Smooth muscle cell (in vitro differentiated cells): Measurements from ENCODE around the gene TENT5A. TPM values are rescaled to one million over a fixed set of nuclear protein-coding genes. Genes with fewer than 3 reads are reported as not detected.

Source experiments
- DNase-seq: peaks from one replicate; lab custom pipeline; 2025; ENCODE audit not compliant: unreplicated experiment; lab: John Stamatoyannopoulos, UW
- H2AFZ ChIP-seq: fragments of 200-600 bp; sonication (generic); 2 replicates; pipeline ENCODE4 v1.6.0; 2016; ENCODE audit warnings: antibody characterized with exemption, low read depth, mild to moderate bottlenecking
- H3F3A ChIP-seq: fragments of 200-600 bp; sonication (generic); 2 replicates; pipeline ENCODE4 v1.6.0; 2017; ENCODE audit warnings: antibody characterized with exemption, low read depth
- H3K27ac ChIP-seq: fragments of 200-600 bp; sonication (generic); 2 replicates; pipeline ENCODE4 v1.5.1; 2016; ENCODE audit warnings: low read depth, mild to moderate bottlenecking
- H3K27me3 ChIP-seq: fragments of 200-600 bp; sonication (generic); 2 replicates; pipeline ENCODE4 v1.6.1; 2016; ENCODE audit warnings: low read depth, mild to moderate bottlenecking
- H3K36me3 ChIP-seq: fragments of 200-600 bp; sonication (generic); 2 replicates; pipeline ENCODE4 v1.5.1; 2016; ENCODE audit warnings: low read depth
- H3K4me1 ChIP-seq: fragments of 200-600 bp; sonication (generic); 2 replicates; pipeline ENCODE4 v1.5.1; 2016; ENCODE audit warnings: low read depth
- H3K4me2 ChIP-seq: fragments of 200-600 bp; sonication (generic); 2 replicates; pipeline ENCODE4 v1.6.0; 2016; ENCODE audit warnings: mild to moderate bottlenecking
- H3K4me3 ChIP-seq: fragments of 200-600 bp; sonication (generic); 2 replicates; pipeline ENCODE4 v1.5.1; 2016; ENCODE audit warnings: mild to moderate bottlenecking
- H3K79me2 ChIP-seq: fragments of 200-600 bp; sonication (generic); 2 replicates; pipeline ENCODE4 v1.6.0; 2016; ENCODE audit warnings: low read depth, mild to moderate bottlenecking
- H3K9ac ChIP-seq: fragments of 200-600 bp; sonication (generic); 2 replicates; pipeline ENCODE4 v1.6.0; 2016; ENCODE audit warnings: low read depth
- H3K9me3 ChIP-seq: fragments of 200-600 bp; sonication (generic); replicated peaks from 2 replicates; pipeline ENCODE4 v1.5.1; 2016; ENCODE audit warnings: low read depth
- H4K20me1 ChIP-seq: fragments of 200-600 bp; sonication (generic); 2 replicates; pipeline ENCODE4 v1.6.0; 2016; ENCODE audit warnings: low read depth
- CTCF ChIP-seq: fragments of 200-600 bp; sonication (generic); IDR thresholded peaks from 2 replicates; pipeline ENCODE4 v1.5.1; 2017; ENCODE audit warnings: borderline replicate concordance, mild to moderate bottlenecking, antibody characterized with exemption; ENCODE audit not compliant: insufficient read depth, poor library complexity, severe bottlenecking
- WGBS: methylation state at CpG from one replicate; pipeline ENCODE4 v1.1.7; 2016; ENCODE audit warnings: low lambda C conversion rate; 5-methylcytosine and 5-hydroxymethylcytosine counted together
- polyA plus RNA-seq: library from polyadenylated mRNA; unstranded; fragments of >200 nt; fragmentation: Nextera tagmentation; extraction: Ambion mirVana; gene quantifications from 2 replicates; pipeline ENCODE4 v1.2.1, GENCODE V29; 2016
- small RNA-seq: library from RNA; depleted of rRNA; stranded (forward); fragments of <200 nt; gene quantifications from one replicate; pipeline ENCODE3, GENCODE V24; 2014
- total RNA-seq: library from RNA; depleted of rRNA; stranded (reverse); fragments of >200 nt; gene quantifications from 2 replicates; pipeline ENCODE4 v1.2.3, GENCODE V29; 2014

The TENT5A gene
- total and polyA plus RNA-seq, 2 experiments from 2014 or later, result 123 to 151 TPM

GRCh38 chr6:81697559-81697958, 54.9 kb downstream of the TENT5A start:
- no peaks in the 10 kb centered on the region for H3K4me1 ChIP-seq
- H3K4me3 ChIP-seq, result no peak overlapping the region
- peaks cover 3% of the 10 kb centered on the region for H3K79me2 ChIP-seq
- no peaks in the 10 kb centered on the region for H3K27me3 ChIP-seq
- no peak overlapping the region for H3K4me2 ChIP-seq
- H2AFZ ChIP-seq, result no peak overlapping the region
- H3K36me3 ChIP-seq, result no peaks in the 10 kb centered on the region
- DNase-seq, result no peak
- H3K9me3 ChIP-seq, result no peaks in the 10 kb centered on the region
- TF ChIP-seq CTCF, result no peak
- H3K27ac ChIP-seq, result no peak overlapping the region
- H3K9ac ChIP-seq, result no peak overlapping the region
- no peaks in the 10 kb centered on the region for H3F3A ChIP-seq
- 82% methylated on average over 6 of the region's 6 CpGs for WGBS
- no peaks in the 10 kb centered on the region for H4K20me1 ChIP-seq

GRCh38 chr6:81696524-81696923, 56.0 kb downstream of the TENT5A start:
- TF ChIP-seq CTCF, result no peak
- no peaks in the 10 kb centered on the region for H3F3A ChIP-seq
- peaks cover 3% of the 10 kb centered on the region for H3K79me2 ChIP-seq
- no peak for DNase-seq
- H3K9me3 ChIP-seq, result no peaks in the 10 kb centered on the region
- H4K20me1 ChIP-seq, result no peaks in the 10 kb centered on the region
- no peak overlapping the region for H3K4me3 ChIP-seq
- H3K27ac ChIP-seq, result no peak overlapping the region
- H2AFZ ChIP-seq, result no peak overlapping the region
- no peak overlapping the region for H3K4me2 ChIP-seq
- no peaks in the 10 kb centered on the region for H3K4me1 ChIP-seq
- 71% methylated on average over 3 of the region's 3 CpGs for WGBS
- no peaks in the 10 kb centered on the region for H3K36me3 ChIP-seq
- H3K27me3 ChIP-seq, result no peaks in the 10 kb centered on the region
- H3K9ac ChIP-seq, result no peak overlapping the region

Small RNA genes within 50 kb of the gene (small RNA-seq; reads per million reads assigned to genes)
- gene AL078599.1, result not detected
- gene RF00156, result not detected
